IMR-90 (cell line): ENCODE measurements around the gene FAM110A. TPM values are rescaled to one million over a fixed set of nuclear protein-coding genes. Genes with fewer than 3 reads are reported as not detected.

ENCODE experiments used
- ATAC-seq: fragments of 200-7000 bp; cut with Tn5 transposase; 2 replicates; pipeline ENCODE4 v1.9.1; 2020; ENCODE audit warnings: low read depth, mild to moderate bottlenecking, moderate library complexity
- BruUV-seq: library from RNA; stranded (reverse); fragments of 400-500 nt; replicated peaks from 2 replicates; lab custom pipeline; 2021; lab: Mats Ljungman, UMichigan
- CTCF ChIA-PET: fragments of 300-600 bp; formaldehyde crosslinking; extraction: SDS; loops from one replicate; lab custom pipeline; 2021; ENCODE audit warnings: antibody characterized with exemption; lab: Yijun Ruan, JAX
- POLR2A ChIA-PET: fragments of 300-600 bp; sonication (Branson Sonifier 250); formaldehyde crosslinking; loops from one replicate; lab custom pipeline; 2022; ENCODE audit warnings: antibody characterized with exemption; ENCODE audit not compliant: unreplicated experiment; lab: Charles Lee
- DNase-seq: peaks from one replicate; pipeline ENCODE4 v3.0.0; 2013
- H2AFZ ChIP-seq: replicated peaks from 2 replicates; pipeline ENCODE3; 2013; ENCODE audit warnings: low read length, mild to moderate bottlenecking; ENCODE audit not compliant: poor library complexity
- H2AK5ac ChIP-seq: 2 replicates; pipeline ENCODE4 v1.6.1; 2013; ENCODE audit warnings: low read depth, low read length, inconsistent platforms
- H2AK9ac ChIP-seq: replicated peaks from 2 replicates; pipeline ENCODE3; 2013; ENCODE audit warnings: mild to moderate bottlenecking, low read depth, low read length, moderate library complexity; ENCODE audit not compliant: poor library complexity
- H2BK120ac ChIP-seq: 2 replicates; pipeline ENCODE4 v1.6.1; 2013; ENCODE audit warnings: low read depth, low read length, inconsistent platforms
- H2BK15ac ChIP-seq: 3 replicates; pipeline ENCODE4 v1.6.1; 2013; ENCODE audit warnings: low read depth, low read length, inconsistent platforms
- H2BK20ac ChIP-seq: 2 replicates; pipeline ENCODE4 v1.6.1; 2013; ENCODE audit warnings: low read depth, mild to moderate bottlenecking, inconsistent platforms, low read length, moderate library complexity
- H2BK5ac ChIP-seq: 2 replicates; pipeline ENCODE4 v1.6.1; 2013; ENCODE audit warnings: mild to moderate bottlenecking, low read depth, low read length, inconsistent platforms; ENCODE audit not compliant: poor library complexity, severe bottlenecking
- H3K14ac ChIP-seq: replicated peaks from 2 replicates; pipeline ENCODE4 v1.6.1; 2013; ENCODE audit warnings: low read depth, low read length, inconsistent platforms
- H3K18ac ChIP-seq: 2 replicates; pipeline ENCODE4 v1.6.1; 2013; ENCODE audit warnings: low read depth, low read length, control low read depth
- H3K23ac ChIP-seq: 2 replicates; pipeline ENCODE4 v1.6.1; 2013; ENCODE audit warnings: low read depth, low read length, inconsistent platforms
- H3K27ac ChIP-seq: 2 replicates; pipeline ENCODE4 v1.5.1; 2013; ENCODE audit warnings: mild to moderate bottlenecking, control low read depth, low read length; ENCODE audit not compliant: insufficient read depth
- H3K27me3 ChIP-seq: 2 replicates; pipeline ENCODE4 v1.6.1; 2013; ENCODE audit warnings: low read length; ENCODE audit not compliant: control insufficient read depth, insufficient read depth
- H3K36me3 ChIP-seq: 2 replicates; pipeline ENCODE4 v1.6.1; 2013; ENCODE audit warnings: low read length, mixed read lengths; ENCODE audit not compliant: control insufficient read depth, insufficient read depth
- H3K4ac ChIP-seq: 2 replicates; pipeline ENCODE4 v1.6.1; 2013; ENCODE audit warnings: low read depth, low read length, inconsistent platforms
- H3K4me1 ChIP-seq: 2 replicates; pipeline ENCODE4 v1.6.1; 2013; ENCODE audit warnings: low read length, mixed read lengths; ENCODE audit not compliant: control insufficient read depth, insufficient read depth
- H3K4me2 ChIP-seq: 2 replicates; pipeline ENCODE4 v1.6.1; 2013; ENCODE audit warnings: low read depth, mild to moderate bottlenecking, control low read depth, low read length, moderate library complexity
- H3K4me3 ChIP-seq: 2 replicates; pipeline ENCODE4 v1.5.1; 2013; ENCODE audit warnings: low read depth, mild to moderate bottlenecking, control low read depth, low read length, moderate library complexity; ENCODE audit not compliant: insufficient read depth
- H3K56ac ChIP-seq: 2 replicates; pipeline ENCODE4 v1.6.1; 2013; ENCODE audit warnings: low read length, inconsistent platforms; ENCODE audit not compliant: insufficient read depth; ENCODE audit errors: extremely low read depth
- H3K79me1 ChIP-seq, 2 experiments: 2 replicates each; pipeline ENCODE4 v1.6.1; 2013; ENCODE audit warnings: low read length in 2 of 2, inconsistent platforms in 1 of 2, low read depth in 1 of 2
- H3K9ac ChIP-seq: 2 replicates; pipeline ENCODE4 v1.6.1; 2013; ENCODE audit warnings: low read depth, low read length, control low read depth
- H3K9me1 ChIP-seq: 2 replicates; pipeline ENCODE4 v1.6.1; 2013; ENCODE audit warnings: low read length, inconsistent platforms; ENCODE audit not compliant: insufficient read depth
- H3K9me3 ChIP-seq: 2 replicates; pipeline ENCODE4 v1.6.1; 2013; ENCODE audit warnings: low read length; ENCODE audit not compliant: control insufficient read depth, insufficient read depth
- H4K20me1 ChIP-seq: 2 replicates; pipeline ENCODE4 v1.6.1; 2013; ENCODE audit warnings: low read length, inconsistent platforms; ENCODE audit not compliant: insufficient read depth
- H4K5ac ChIP-seq: 2 replicates; pipeline ENCODE4 v1.6.1; 2013; ENCODE audit warnings: mild to moderate bottlenecking, low read depth, low read length, control low read depth
- H4K8ac ChIP-seq, 2 experiments: 2 replicates each; pipeline ENCODE4 v1.6.1; 2013; ENCODE audit warnings: low read depth in 2 of 2, low read length in 2 of 2, control low read depth in 1 of 2, inconsistent platforms in 1 of 2
- H4K91ac ChIP-seq: 2 replicates; pipeline ENCODE4 v1.6.1; 2013; ENCODE audit warnings: low read depth, low read length, inconsistent platforms; ENCODE audit not compliant: insufficient read depth
- BHLHE40 ChIP-seq: fragments of 150-350 bp; IDR thresholded peaks from 2 replicates; pipeline ENCODE4 v1.6.1; 2016; ENCODE audit warnings: mild to moderate bottlenecking, low read depth, low read length
- CEBPB ChIP-seq: IDR thresholded peaks from 2 replicates; pipeline ENCODE4 v1.6.1; 2012; ENCODE audit warnings: low read depth, low read length, improper control_type of control experiment
- CHD1 ChIP-seq: IDR thresholded peaks from 2 replicates; pipeline ENCODE4 v1.6.1; 2012; ENCODE audit warnings: low read depth, low read length, improper control_type of control experiment
- FOS ChIP-seq: fragments of 150-350 bp; IDR thresholded peaks from 2 replicates; pipeline ENCODE4 v1.6.1; 2016; ENCODE audit warnings: low read depth, low read length
- MAFK ChIP-seq: IDR thresholded peaks from 2 replicates; pipeline ENCODE4 v1.6.1; 2012; ENCODE audit warnings: low read depth, low read length, improper control_type of control experiment
- MXI1 ChIP-seq: IDR thresholded peaks from 2 replicates; pipeline ENCODE4 v1.6.1; 2012; ENCODE audit warnings: low read depth, mild to moderate bottlenecking, low read length, moderate library complexity, borderline replicate concordance
- NFE2L2 ChIP-seq: fragments of 150-350 bp; IDR thresholded peaks from 2 replicates; pipeline ENCODE4 v1.6.1; 2016; ENCODE audit warnings: low read depth, mild to moderate bottlenecking, low read length
- POLR2A ChIP-seq: IDR thresholded peaks from 2 replicates; pipeline ENCODE4 v1.6.1; 2012; ENCODE audit warnings: mild to moderate bottlenecking, low read depth, low read length
- RAD21 ChIP-seq: IDR thresholded peaks from 2 replicates; pipeline ENCODE4 v1.6.1; 2012; ENCODE audit warnings: low read length, improper control_type of control experiment
- RCOR1 ChIP-seq: IDR thresholded peaks from 2 replicates; pipeline ENCODE4 v1.6.1; 2012; ENCODE audit warnings: mild to moderate bottlenecking, low read length, improper control_type of control experiment; ENCODE audit not compliant: insufficient replicate concordance
- RFX5 ChIP-seq: IDR thresholded peaks from 2 replicates; pipeline ENCODE4 v1.8.0; 2012; ENCODE audit warnings: low read depth, mild to moderate bottlenecking, low read length, moderate library complexity
- SMC3 ChIP-seq: fragments of 150-350 bp; IDR thresholded peaks from 2 replicates; pipeline ENCODE4 v1.6.1; 2016; ENCODE audit warnings: low read depth, mild to moderate bottlenecking, antibody characterized with exemption, low read length, moderate library complexity
- USF2 ChIP-seq: fragments of 150-350 bp; IDR thresholded peaks from 2 replicates; pipeline ENCODE4 v1.6.1; 2017; ENCODE audit warnings: mild to moderate bottlenecking, antibody characterized with exemption, low read length, low read depth
- WGBS, 2 experiments: methylation state at CpG; one replicate each; pipeline versions ENCODE4 v1.1.5 to v1.1.7; 2013; ENCODE audit warnings: missing lambda C conversion rate in 2 of 2; ENCODE audit not compliant: insufficient read length in 1 of 2; ENCODE audit errors: extremely low coverage in 2 of 2; 5-methylcytosine and 5-hydroxymethylcytosine counted together
- dilution Hi-C: fragments of 300-500 bp; cut with HindIII; formaldehyde crosslinking; loops from one replicate; pipeline ENCODE4 v1.14.3; 2018; ENCODE audit warnings: low sequenced_read_pairs; ENCODE audit not compliant: unreplicated experiment
- in situ Hi-C: fragments of 300-500 bp; cut with MboI; formaldehyde crosslinking; loops from 3 replicates; pipeline ENCODE4 v1.14.3; 2019; ENCODE audit warnings: low sequenced_read_pairs, inconsistent platforms, mixed read lengths
- intact Hi-C: fragments of 100-400 bp; cut with micrococcal nuclease; formaldehyde crosslinking; loops from 2 replicates; pipeline ENCODE4 v1.10.0; 2022
- polyA plus RNA-seq, 3 experiments: library from polyadenylated mRNA; depleted of rRNA; stranded (reverse); fragments of >200 nt; gene quantifications; 2 replicates each; pipeline ENCODE4 v1.2.3, GENCODE V29; 2012; ENCODE audit warnings: low replicate concordance in 1 of 3
- total RNA-seq: library from RNA; depleted of rRNA; stranded (reverse); fragments of >200 nt; gene quantifications from 2 replicates; pipeline ENCODE4 v1.2.3, GENCODE V29; 2012
- TF ChIP-seq, protein P1 (sequence below): fragments of 150-350 bp; IDR thresholded peaks from 2 replicates; pipeline ENCODE4 v1.6.1; 2016; ENCODE audit warnings: low read depth, mild to moderate bottlenecking, low read length, moderate library complexity, borderline replicate concordance

The FAM110A gene
- total and polyA plus RNA-seq, 2 of the 4 experiments (the other 2 are of a cell fraction) = 0.36 to 3.6 TPM

DNA sequence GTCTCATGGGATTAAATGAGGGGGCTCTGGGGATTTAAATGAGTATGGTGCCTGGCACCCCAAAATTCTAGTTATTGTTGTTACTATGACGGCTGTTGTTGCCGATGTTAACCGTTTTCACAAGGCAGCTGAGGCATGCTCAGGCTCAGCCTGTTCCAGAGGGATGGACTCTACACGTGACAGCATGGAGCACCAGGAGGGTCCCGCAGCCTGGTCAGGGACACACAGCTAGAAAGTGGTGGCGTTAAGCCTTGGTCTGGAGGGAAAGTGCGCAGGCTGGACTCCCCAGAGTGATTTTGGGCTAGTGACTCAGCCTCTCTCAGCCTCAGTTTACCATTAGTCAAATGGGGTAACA lies 7.0 kb downstream of the FAM110A start:
- no peak for ATAC-seq
- BruUV-seq = no TSS peak
- in situ Hi-C loops = no loop called here

More for the DNA sequence above, 7.0 kb downstream of the FAM110A start:
- H3K14ac ChIP-seq = no peak overlapping the region
- H2BK20ac ChIP-seq = no peak overlapping the region
- no peak overlapping the region for H3K9ac ChIP-seq
- H3K36me3 ChIP-seq = no peaks in the 10 kb centered on the region
- no peak overlapping the region for H4K91ac ChIP-seq
- H3K56ac ChIP-seq = no peak overlapping the region
- H3K27me3 ChIP-seq = no peaks in the 10 kb centered on the region
- no peak overlapping the region for H2AFZ ChIP-seq
- no peaks in the 10 kb centered on the region for H3K9me3 ChIP-seq
- ChIA-PET POLR2A (no interaction called here), CTCF (no interaction called here)
- no peak overlapping the region for H2BK15ac ChIP-seq
- intact Hi-C loops (no loop called here), dilution Hi-C loops (no loop called here)
- peaks cover 15 to 39% of the 10 kb centered on the region in 2 experiments for H3K79me1 ChIP-seq
- H2AK9ac ChIP-seq = no peak overlapping the region
- H4K5ac ChIP-seq = no peak overlapping the region
- peaks cover 7% of the 10 kb centered on the region; the same call in 1 of the 2 replicates for H3K9me1 ChIP-seq
- no peak overlapping the region for H3K4me2 ChIP-seq
- no peak overlapping the region for H3K4me3 ChIP-seq
- no peak overlapping the region for H3K18ac ChIP-seq
- no peak overlapping the region for H4K8ac ChIP-seq
- H2BK5ac ChIP-seq = no peak overlapping the region
- H3K4me1 ChIP-seq = peaks cover 6% of the 10 kb centered on the region
- no peak overlapping the region for H3K4ac ChIP-seq
- H3K27ac ChIP-seq = no peak overlapping the region
- 81% methylated on average over 3 of the region's 7 CpGs; no CpG with 5 or more reads in 1 of the 2 experiments for WGBS, 2 experiments
- H3K23ac ChIP-seq = no peak overlapping the region
- no peak for DNase-seq
- H4K20me1 ChIP-seq = no peaks in the 10 kb centered on the region
- H2AK5ac ChIP-seq = no peak overlapping the region; the same call in 1 of the 2 replicates
- TF ChIP-seq CEBPB (no peak), BHLHE40 (no peak), POLR2A (no peak), MAFK (no peak), RCOR1 (no peak), CHD1 (no peak), FOS (no peak), MXI1 (no peak), NFE2L2 (no peak), RAD21 (no peak), SMC3 (no peak), RFX5 (no peak), USF2 (no peak)
- TF ChIP-seq, protein P1, sequence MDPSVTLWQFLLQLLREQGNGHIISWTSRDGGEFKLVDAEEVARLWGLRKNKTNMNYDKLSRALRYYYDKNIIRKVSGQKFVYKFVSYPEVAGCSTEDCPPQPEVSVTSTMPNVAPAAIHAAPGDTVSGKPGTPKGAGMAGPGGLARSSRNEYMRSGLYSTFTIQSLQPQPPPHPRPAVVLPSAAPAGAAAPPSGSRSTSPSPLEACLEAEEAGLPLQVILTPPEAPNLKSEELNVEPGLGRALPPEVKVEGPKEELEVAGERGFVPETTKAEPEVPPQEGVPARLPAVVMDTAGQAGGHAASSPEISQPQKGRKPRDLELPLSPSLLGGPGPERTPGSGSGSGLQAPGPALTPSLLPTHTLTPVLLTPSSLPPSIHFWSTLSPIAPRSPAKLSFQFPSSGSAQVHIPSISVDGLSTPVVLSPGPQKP = no peak
- no peak overlapping the region for H2BK120ac ChIP-seq
